Heart right ventricle (tissue), 16 donors: ENCODE data around the gene C1QTNF5. TPM values are rescaled to one million over a fixed set of nuclear protein-coding genes. Genes with fewer than 3 reads are reported as not detected.

ENCODE experiments used
- ATAC-seq, 8 donors: fragments of 200-7000 bp; cut with Tn5 transposase; one replicate each; pipeline ENCODE4 v1.9.1; 2020; ENCODE audit warnings: mild to moderate bottlenecking in 8 of 8, moderate library complexity in 8 of 8, moderate number of reproducible peaks in 1 of 8
- DNase-seq, 2 donors: peaks; one replicate each; pipeline ENCODE4 v3.0.0-alpha.2; 2020
- H3K27ac ChIP-seq, 10 donors: fragments of 200-600 bp; sonication (generic) in 2 of 10; one replicate each; pipeline versions ENCODE4 v1.5.0 to v1.8.0; 2020 to 2022; ENCODE audit warnings: mild to moderate bottlenecking in 3 of 10
- H3K27me3 ChIP-seq, 7 donors: fragments of 200-600 bp; one replicate each; pipeline ENCODE4 v1.8.0; 2021 to 2022; ENCODE audit warnings: mild to moderate bottlenecking in 2 of 7
- H3K36me3 ChIP-seq, 9 donors: fragments of 200-600 bp; sonication (generic) in 1 of 9; one replicate each; pipeline versions ENCODE4 v1.5.0 to v1.8.0; 2020 to 2022; ENCODE audit warnings: mild to moderate bottlenecking in 2 of 9
- H3K4me1 ChIP-seq, 9 donors: fragments of 200-600 bp; sonication (generic) in 1 of 9; one replicate each; pipeline versions ENCODE4 v1.5.0 to v1.8.0; 2020 to 2022; ENCODE audit warnings: mild to moderate bottlenecking in 4 of 9
- H3K4me3 ChIP-seq, 10 donors: fragments of 200-600 bp; sonication (generic) in 2 of 10; one replicate each; pipeline versions ENCODE4 v1.5.0 to v1.8.0; 2020 to 2022; ENCODE audit warnings: mild to moderate bottlenecking in 7 of 10, moderate library complexity in 2 of 10
- H3K9me3 ChIP-seq, 11 donors: fragments of 200-600 bp in 10 of 11; sonication (generic) in 2 of 11; one replicate each; pipeline versions ENCODE4 v1.5.0 to v1.8.0; 2013 to 2022; ENCODE audit warnings: mild to moderate bottlenecking in 2 of 11, control low read depth in 1 of 11, moderate library complexity in 1 of 11
- WGBS, 2 donors: extraction: QIAGEN DNeasy Blood & Tissue Kit; methylation state at CpG; one replicate each; pipeline ENCODE4 v1.1.7; 2013; ENCODE audit warnings: inconsistent platforms in 1 of 2; 5-methylcytosine and 5-hydroxymethylcytosine counted together
- intact Hi-C, 10 donors: fragments of 100-400 bp; cut with DNase I; formaldehyde crosslinking; loops; one replicate each; pipeline versions ENCODE4 v1.11.1 to v1.14.2; 2022
- polyA plus RNA-seq, 2 donors: library from polyadenylated mRNA; stranded (reverse); fragments of 200-250 nt; gene quantifications; one replicate each; pipeline ENCODE4 v1.2.3, GENCODE V29; 2013
- total RNA-seq, 10 donors: library from RNA; stranded (reverse); fragmentation: NEBNext Ultra II Directional in 3 of 10; extraction: Animal tissue kit (Norgen Biotek cat#: 25700) in 3 of 10; gene quantifications; one replicate each; pipeline versions ENCODE4 v1.2.1 to v1.2.4, GENCODE V29; 2021 to 2023
- TF ChIP-seq, protein P1 (sequence below), 9 donors: fragments of 200-600 bp; sonication (generic) in 2 of 9; IDR thresholded peaks; one replicate each; pipeline versions ENCODE4 v1.5.0 to v1.8.0; 2021 to 2022; ENCODE audit warnings: antibody characterized with exemption in 9 of 9, mild to moderate bottlenecking in 5 of 9, moderate library complexity in 1 of 9
- donor health status: Arrhythmogenic right ventricular cardiomyopathy.
- donor health status: ischemic (EF 13 %, LVEDD 7.1; RV severe dilation, severe dysfunction).
- donor health status: healthy with polysubstance abuse.
- donor health status: DM: no; HTN: yes; CAD: no.
- donor health status: DM: no; HTN: no; CAD: no.
- donor health status: ischemic (EF 25% LVEDD 6.9; RV normal size, moderate dysfunction).
- donor health status: ischemic (EF 25% LVEDD 5.7; RV mildly dilated, moderate dysfunction).
- donor health status: healthy.
- donor health status: DM: yes; HTN: yes; CAD: no.
- donor health status: Ischemic cardiomyopathy.
- donor health status: ischemic (EF 35%, LVEDD 5.7; RV mildly dilated, moderate dysfunction).
- donor health status: nonischemic (EF 11% LVEDD 7.7; RV severe dilation, severe dysfunction).
- donor health status: DM: yes; HTN: yes; CAD: no.
- donor health status: PGD.
- donor health status: ischemic (EF 29% LVEDD 5.4; RV normal size, mild dysfunction).
- donor health status: nonischemic (EF 23%, LVEDD 6.1; RV moderate dilation, normal function).

The C1QTNF5 gene
- total and polyA plus RNA-seq, 12 donors: 11.4 to 35.7 (median 21.8) TPM

DNA sequence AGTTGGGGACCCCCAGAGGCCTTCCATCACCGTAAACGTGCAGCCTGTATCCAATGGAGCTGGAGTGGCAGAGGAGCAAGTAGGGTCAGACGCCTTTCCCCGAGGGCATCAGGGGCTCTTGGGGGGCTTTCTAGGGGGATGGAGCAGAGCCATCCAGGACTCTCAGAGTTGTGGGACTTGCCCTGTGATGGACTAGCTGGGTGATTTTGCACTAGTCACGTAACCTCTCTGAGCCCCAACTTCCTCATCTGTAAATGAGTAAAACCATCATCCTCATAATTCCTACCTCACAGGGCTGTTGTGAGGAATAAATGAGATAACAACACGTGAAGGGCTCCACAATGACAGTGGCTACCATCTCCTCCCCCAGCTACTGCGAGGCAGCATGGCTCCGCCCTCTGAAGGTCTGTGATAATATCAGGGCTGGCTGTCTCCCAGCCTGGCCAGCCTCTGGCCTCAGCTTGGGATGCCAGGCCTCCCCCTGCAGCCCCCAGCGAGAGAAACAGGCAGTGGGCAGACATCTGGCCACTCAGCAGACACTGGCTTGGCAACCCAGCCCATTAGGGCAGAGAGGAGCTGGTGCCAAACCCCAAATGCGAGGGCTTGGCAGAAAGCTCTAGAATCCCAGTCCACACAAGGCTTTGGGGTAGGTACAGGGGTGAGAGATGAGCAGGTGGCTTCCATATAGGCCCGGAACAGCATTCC lies 34.1 kb upstream of the C1QTNF5 start:
- Histone ChIP-seq H3K4me3 (peak overlapping the region in 4 of 10 donors; percentile 0 to 18 (median 8)), H3K4me1 (peaks cover 19 to 83% (median 70%) of the 10 kb centered on the region in 9 donors), H3K9me3 (no peaks in the 10 kb centered on the region), H3K36me3 (no peaks in the 10 kb centered on the region), H3K27me3 (no peaks in the 10 kb centered on the region), H3K27ac (peak overlapping the region; percentile 42 to 98 (median 89))
- intact Hi-C loops: loop anchor here in 4 of 10 donors (1.0 to 5.0 kb wide), 4 partner anchors 18 to 37 kb away; no protein-coding TSS in a partner anchor
- ATAC-seq: peak in 5 of 8 donors; percentile 4 to 37 (median 15)
- TF ChIP-seq, protein P1, sequence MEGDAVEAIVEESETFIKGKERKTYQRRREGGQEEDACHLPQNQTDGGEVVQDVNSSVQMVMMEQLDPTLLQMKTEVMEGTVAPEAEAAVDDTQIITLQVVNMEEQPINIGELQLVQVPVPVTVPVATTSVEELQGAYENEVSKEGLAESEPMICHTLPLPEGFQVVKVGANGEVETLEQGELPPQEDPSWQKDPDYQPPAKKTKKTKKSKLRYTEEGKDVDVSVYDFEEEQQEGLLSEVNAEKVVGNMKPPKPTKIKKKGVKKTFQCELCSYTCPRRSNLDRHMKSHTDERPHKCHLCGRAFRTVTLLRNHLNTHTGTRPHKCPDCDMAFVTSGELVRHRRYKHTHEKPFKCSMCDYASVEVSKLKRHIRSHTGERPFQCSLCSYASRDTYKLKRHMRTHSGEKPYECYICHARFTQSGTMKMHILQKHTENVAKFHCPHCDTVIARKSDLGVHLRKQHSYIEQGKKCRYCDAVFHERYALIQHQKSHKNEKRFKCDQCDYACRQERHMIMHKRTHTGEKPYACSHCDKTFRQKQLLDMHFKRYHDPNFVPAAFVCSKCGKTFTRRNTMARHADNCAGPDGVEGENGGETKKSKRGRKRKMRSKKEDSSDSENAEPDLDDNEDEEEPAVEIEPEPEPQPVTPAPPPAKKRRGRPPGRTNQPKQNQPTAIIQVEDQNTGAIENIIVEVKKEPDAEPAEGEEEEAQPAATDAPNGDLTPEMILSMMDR (IDR thresholded peaks at IDR 0.05): no peak
- 27 to 34% methylated on average over 11 of the region's 11 CpGs for WGBS, 2 donors
- no peak for DNase-seq

DNA sequence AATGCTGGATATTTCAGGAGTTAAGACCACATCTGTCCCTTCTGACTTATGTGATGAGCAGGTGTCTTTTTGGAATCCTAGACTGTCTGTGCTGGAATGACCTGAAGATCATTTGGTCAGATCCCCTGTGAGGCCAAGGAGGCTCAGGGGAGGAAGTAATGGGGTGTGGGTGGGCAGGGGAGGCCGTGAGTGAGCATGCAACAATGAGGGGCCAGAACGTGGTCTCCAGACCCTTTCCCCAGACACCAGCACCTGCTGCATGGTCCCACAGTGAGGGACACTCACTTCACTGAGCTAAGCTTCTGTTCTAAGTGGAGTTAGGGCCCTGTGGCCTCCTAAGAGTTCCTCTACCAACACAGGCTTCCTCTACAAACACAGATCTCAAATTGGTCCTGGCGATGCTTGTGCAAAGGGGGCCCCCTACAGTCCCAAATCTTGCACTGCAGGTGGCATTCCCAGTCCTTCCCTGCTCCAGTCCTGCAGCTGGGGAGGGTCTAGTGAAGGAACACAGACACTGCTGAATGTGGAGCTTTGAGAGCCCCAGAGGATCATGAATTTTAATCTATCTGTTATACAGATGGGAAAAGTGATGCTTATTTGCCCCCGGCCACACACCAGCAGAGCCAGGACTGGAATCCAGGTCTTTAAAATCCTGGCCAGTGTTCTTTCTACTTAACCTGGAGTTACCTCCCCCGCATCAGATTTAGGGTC lies 33.4 kb upstream of the C1QTNF5 start:
- WGBS, 2 donors: 43% methylated on average over 5 of the region's 5 CpGs

DNA sequence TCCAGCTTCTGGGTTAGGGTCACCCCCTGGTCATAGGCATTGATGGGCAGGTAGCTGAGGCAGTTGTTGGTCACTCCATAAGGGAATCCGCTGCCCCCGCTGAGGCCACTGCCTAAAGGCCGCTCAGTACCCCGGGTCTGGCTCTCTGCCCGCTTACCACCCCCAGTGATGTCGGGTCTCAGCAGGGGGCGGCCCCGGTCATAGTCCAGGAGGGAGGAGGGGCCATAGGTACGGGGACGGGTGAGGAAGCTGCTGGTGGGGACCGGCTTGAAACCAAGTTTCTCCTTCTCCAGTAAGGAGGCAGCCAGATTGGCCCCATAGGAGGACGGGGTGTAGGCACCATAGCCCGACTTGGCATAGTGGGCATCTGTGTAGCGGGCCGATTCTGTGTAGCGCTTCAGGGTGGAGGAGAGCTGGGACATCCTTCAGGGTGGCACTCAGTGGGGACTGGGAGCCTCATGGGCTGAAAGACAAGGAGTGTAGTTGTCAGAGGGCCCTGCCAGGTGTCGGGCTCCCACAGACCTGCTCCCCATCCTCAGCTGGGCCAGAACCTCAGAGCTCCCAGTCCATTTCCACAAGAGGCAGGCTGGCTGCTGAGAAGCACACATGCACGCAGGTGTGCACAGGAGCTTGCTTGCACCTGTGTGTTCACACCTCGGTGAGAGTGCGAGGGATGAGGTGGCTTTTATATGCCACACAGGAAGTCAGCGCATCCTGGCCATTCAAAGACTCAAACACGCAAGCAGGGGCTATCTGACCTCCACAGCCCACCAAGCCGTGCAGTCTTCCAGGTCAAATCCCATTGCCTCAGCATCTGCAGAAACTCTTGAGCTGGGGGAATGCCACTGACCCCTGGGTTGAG lies 32.6 kb upstream of the C1QTNF5 start:
- Histone ChIP-seq H3K27ac (peak overlapping the region in 8 of 10 donors; percentile 43 to 98 (median 92)), H3K27me3 (no peaks in the 10 kb centered on the region), H3K9me3 (no peaks in the 10 kb centered on the region), H3K36me3 (no peaks in the 10 kb centered on the region), H3K4me1 (peaks cover 30 to 92% (median 79%) of the 10 kb centered on the region in 9 donors), H3K4me3 (peak overlapping the region in 1 of 10 donors; percentile 2)
- DNase-seq: no peak
- ATAC-seq: no peak
- TF ChIP-seq, protein P1 (IDR thresholded peaks at IDR 0.05): no peak
- intact Hi-C loops: loop anchor here in 2 of 10 donors (5.0 kb wide), 1 partner anchor 36 kb away; no protein-coding TSS in a partner anchor
- WGBS, 2 donors: 73 to 74% methylated on average over 23 of the region's 23 CpGs

More for the DNA sequence above, 33.4 kb upstream of the C1QTNF5 start:
- Histone ChIP-seq H3K27me3 (no peaks in the 10 kb centered on the region), H3K4me3 (peak overlapping the region in 2 of 10 donors; percentile 2 to 18), H3K27ac (peak overlapping the region in 8 of 10 donors; percentile 82 to 98 (median 89)), H3K9me3 (no peaks in the 10 kb centered on the region), H3K4me1 (peaks cover 24 to 87% (median 72%) of the 10 kb centered on the region in 9 donors), H3K36me3 (no peaks in the 10 kb centered on the region)
- DNase-seq (peak; percentile 73 to 78), ATAC-seq (peak in 6 of 8 donors; percentile 3 to 30 (median 16))
- TF ChIP-seq, protein P1 (IDR thresholded peaks at IDR 0.05): peak; percentile 81 to 91 (median 89)
- intact Hi-C loops: loop anchor here in 4 of 10 donors (1.0 to 5.0 kb wide), 3 partner anchors 17 to 37 kb away; no protein-coding TSS in a partner anchor
